WERI-Rb-1 (cell line): ENCODE measurements around the gene ILK.
A peak's percentile ranks its signal among the peaks of the same experiment; 100 is the strongest.

Experiments used
- DNase-seq: peaks from one replicate; pipeline ENCODE4 v3.0.0-alpha.2; 2020
- H3K27ac ChIP-seq: fragments of 250-450 bp; sonication (Bioruptor Pico); 2 replicates; pipeline ENCODE4 v1.5.1; 2020; ENCODE audit warnings: mild to moderate bottlenecking, moderate library complexity
- H3K27me3 ChIP-seq: fragments of 250-450 bp; sonication (Bioruptor Pico); 2 replicates; pipeline ENCODE4 v1.5.1; 2021; ENCODE audit warnings: mild to moderate bottlenecking, low read depth, moderate library complexity; ENCODE audit not compliant: insufficient read depth, severe bottlenecking
- H3K36me3 ChIP-seq: fragments of 250-450 bp; sonication (Bioruptor Pico); 2 replicates; pipeline ENCODE4 v1.5.1; 2020; ENCODE audit warnings: mild to moderate bottlenecking, moderate library complexity
- H3K4me3 ChIP-seq: 2 replicates; pipeline ENCODE4 v1.5.1; 2011; ENCODE audit warnings: low read depth, mild to moderate bottlenecking, control low read depth, low read length
- H3K9me3 ChIP-seq: fragments of 250-450 bp; sonication (Bioruptor Pico); 2 replicates; pipeline ENCODE4 v1.5.1; 2021; ENCODE audit warnings: mild to moderate bottlenecking, moderate library complexity; ENCODE audit not compliant: severe bottlenecking
- TF ChIP-seq, protein P1 (sequence below): IDR thresholded peaks from 2 replicates; pipeline ENCODE4 v1.5.1; 2011; ENCODE audit warnings: low read depth, mild to moderate bottlenecking, control low read depth, inconsistent platforms, low read length

ILK gene

DNA sequence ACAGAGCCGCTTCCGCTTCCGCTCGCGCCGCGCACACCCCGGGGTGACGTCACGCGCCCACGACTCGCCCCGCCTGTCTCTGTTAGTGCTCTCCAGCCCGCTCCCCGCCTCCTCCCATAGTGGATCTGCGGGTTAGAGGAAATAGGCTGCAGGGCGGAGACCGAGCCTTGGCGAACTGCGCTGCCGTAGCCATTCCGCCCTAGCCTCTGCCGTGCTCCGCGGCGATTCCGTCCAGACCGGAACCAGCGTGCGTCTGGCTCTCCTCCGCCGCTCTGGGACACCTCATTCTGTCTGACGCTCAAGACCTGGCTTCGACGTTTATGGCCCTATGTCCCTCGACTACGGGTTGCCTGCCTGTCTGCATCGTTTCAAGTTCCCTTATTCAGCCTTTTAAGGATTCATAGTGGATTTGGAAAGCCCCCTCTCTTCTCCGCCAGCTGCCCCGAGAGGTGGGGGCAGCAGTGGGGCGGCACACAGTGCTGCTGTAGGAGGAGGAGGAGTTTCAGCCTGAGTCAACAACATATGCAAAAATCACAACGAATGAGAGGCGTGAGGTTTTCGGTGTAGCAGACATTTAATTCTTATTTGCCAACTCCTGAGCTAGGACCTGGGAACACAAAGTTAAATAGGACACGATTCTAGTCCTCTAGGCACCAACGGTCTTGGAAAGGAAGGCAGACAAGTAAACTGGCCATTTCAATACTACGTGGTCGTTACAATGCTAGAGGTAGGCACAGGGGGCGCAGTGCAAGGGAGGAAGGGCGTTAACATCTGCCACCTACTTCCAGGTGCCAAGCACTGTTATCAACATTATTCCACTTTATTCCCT lies 8.9 kb downstream of the ILK start, which contains the start of gene TAF10:
Gene TAF10, minus strand, starts transcription at position 4 of the 829 bp plus-strand sequence. CDS start 27 bp downstream, outside the sequence.
- H3K4me3 ChIP-seq = peak within 1 kb of the TSS; percentile 80
- TF ChIP-seq, protein P1, sequence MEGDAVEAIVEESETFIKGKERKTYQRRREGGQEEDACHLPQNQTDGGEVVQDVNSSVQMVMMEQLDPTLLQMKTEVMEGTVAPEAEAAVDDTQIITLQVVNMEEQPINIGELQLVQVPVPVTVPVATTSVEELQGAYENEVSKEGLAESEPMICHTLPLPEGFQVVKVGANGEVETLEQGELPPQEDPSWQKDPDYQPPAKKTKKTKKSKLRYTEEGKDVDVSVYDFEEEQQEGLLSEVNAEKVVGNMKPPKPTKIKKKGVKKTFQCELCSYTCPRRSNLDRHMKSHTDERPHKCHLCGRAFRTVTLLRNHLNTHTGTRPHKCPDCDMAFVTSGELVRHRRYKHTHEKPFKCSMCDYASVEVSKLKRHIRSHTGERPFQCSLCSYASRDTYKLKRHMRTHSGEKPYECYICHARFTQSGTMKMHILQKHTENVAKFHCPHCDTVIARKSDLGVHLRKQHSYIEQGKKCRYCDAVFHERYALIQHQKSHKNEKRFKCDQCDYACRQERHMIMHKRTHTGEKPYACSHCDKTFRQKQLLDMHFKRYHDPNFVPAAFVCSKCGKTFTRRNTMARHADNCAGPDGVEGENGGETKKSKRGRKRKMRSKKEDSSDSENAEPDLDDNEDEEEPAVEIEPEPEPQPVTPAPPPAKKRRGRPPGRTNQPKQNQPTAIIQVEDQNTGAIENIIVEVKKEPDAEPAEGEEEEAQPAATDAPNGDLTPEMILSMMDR = peak; percentile 71
- no peaks in the 10 kb centered on the region for H3K27me3 ChIP-seq
- H3K9me3 ChIP-seq = no peaks in the 10 kb centered on the region
- DNase-seq = peak; percentile 97
- H3K36me3 ChIP-seq = peaks cover 40% of the 10 kb centered on the region
- H3K27ac ChIP-seq = peak within 1 kb of the TSS; percentile 87

DNA sequence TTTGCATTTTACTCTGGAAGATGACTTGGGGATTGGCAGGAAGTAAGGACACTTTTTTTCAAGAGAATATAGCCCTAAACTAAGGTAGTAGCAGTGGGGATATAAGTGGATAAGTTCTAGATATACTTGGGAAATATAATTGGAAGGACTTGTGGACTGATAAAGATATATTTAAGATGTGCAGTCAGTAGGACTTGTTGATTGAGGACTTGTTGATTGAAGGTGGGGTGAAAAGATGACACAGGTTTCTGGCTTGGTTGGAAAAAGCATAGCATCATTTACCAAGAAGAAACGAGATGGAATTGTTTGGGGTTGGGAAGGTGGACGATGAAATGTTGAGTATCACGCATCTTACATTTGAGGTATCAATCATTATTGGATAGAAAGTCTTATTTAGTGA lies 9.9 kb downstream of the ILK start:
- H3K9me3 ChIP-seq = no peaks in the 10 kb centered on the region
- peaks cover 30% of the 10 kb centered on the region for H3K36me3 ChIP-seq
- no peak overlapping the region for H3K4me3 ChIP-seq
- no peaks in the 10 kb centered on the region for H3K27me3 ChIP-seq
- no peak for DNase-seq
- no peak overlapping the region for H3K27ac ChIP-seq
- TF ChIP-seq, protein P1 = no peak

DNA sequence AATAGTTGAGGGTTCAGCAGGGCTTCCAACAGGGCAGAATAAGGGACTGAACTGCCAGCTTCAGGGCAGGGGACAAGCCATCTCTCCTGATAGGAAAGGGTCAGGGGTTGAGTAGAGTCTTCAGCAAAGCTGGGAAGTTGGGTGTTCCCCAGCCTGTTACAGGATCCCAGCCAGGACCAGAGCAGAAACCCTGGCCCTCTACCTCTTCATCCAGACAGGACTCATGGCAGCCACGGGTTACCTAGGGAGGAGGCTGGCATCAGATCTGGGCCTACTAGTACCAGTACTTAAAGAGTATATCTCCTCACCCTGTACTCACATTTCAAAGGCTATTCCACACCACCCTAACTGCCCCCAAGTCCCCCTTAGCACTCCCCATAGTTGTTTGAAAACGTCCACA lies 10.9 kb downstream of the ILK start:
- Histone ChIP-seq H3K27me3 (no peaks in the 10 kb centered on the region), H3K4me3 (no peak overlapping the region), H3K27ac (no peak overlapping the region), H3K36me3 (peaks cover 20% of the 10 kb centered on the region), H3K9me3 (no peaks in the 10 kb centered on the region)
- TF ChIP-seq, protein P1 = no peak
- DNase-seq = no peak

DNA sequence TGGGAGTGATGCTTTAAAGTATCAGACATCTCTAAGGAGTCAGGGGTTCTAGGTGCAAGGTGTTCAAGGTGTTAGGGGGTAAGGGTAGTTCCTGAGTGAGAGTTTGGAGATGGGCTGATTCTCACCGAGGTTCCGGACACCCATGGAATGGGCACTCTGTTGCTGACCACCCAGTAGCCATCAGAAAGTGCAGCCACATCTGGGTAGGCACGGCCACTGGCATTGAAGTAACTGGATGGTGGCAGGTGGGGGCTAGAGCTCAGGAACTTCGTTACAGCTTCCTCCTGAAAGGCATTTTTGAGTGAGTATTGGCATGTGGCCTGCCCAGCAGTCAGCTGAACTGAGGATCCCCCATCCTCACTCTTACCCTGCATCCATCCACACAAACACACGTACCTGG lies 11.5 kb downstream of the ILK start:
- DNase-seq = no peak
- Histone ChIP-seq H3K27me3 (no peaks in the 10 kb centered on the region), H3K27ac (no peak overlapping the region), H3K9me3 (no peaks in the 10 kb centered on the region), H3K36me3 (peaks cover 14% of the 10 kb centered on the region), H3K4me3 (no peak overlapping the region)
- TF ChIP-seq, protein P1 = no peak

DNA sequence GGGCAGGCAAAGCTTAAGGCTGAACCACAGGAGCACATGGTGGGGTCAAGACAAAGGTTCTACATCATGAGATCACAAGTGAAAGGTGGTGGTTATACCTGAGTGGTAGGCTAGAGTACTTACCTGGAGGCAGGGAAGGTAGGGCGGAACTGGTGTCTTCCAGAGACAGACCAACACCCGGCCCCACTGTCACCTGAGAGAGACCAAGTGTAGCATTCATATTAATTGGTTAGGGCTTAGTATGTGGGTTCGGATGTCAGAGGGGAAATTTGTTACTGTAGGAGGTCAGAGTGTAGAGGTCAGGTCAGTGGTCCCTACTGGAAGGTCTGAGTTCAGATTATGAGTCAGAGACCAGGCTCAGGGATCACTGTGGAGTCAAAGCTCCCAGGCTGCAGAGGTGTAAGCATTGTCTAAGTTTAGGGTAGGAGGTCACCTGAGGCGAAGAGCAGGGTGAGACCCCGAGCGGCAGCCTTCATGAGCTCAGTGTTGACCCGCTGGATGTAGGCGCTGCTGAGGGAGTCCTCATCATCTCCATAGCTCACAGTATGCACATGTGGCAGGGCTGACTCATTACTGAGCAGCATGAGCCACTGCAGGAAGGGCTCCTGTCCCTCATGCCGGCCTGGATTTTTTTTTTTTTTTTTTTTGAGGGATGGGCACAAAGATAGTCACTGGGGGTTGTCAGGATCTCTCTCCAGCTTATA lies 12.5 kb downstream of the ILK start:
- TF ChIP-seq, protein P1 = no peak
- Histone ChIP-seq H3K27me3 (no peaks in the 10 kb centered on the region), H3K27ac (no peak overlapping the region), H3K9me3 (no peaks in the 10 kb centered on the region), H3K4me3 (no peak overlapping the region), H3K36me3 (peaks cover 4% of the 10 kb centered on the region)
- DNase-seq = no peak
